GM12892 (cell line): ENCODE measurements around the gene FTO.

Experiments used
- POLR2A ChIP-seq: IDR thresholded peaks from 2 replicates; pipeline ENCODE4 v1.6.1; 2011; ENCODE audit warnings: low read depth, low read length, control low read depth
- POLR2AphosphoS5 ChIP-seq: IDR thresholded peaks from 2 replicates; pipeline ENCODE4 v1.6.1; 2011; ENCODE audit warnings: low read depth, low read length, control low read depth

DNA sequence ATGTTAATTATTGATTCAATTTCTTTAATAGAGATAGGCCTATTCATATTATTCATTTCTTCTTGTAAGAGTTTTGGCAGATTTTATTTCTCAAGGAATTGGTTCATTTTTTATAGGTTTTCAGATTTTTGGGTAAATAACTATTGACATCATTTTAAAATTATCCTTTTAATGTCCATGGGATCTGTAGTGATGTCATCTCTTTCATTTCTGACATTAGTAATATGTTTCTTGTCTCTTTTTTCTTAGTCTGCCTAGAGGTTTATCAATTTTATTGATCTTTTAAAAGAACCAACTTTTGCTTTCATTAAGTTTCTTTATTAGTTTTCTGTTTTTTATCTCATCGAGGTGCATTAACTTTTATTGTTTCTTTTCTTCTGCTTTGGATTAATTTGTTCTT lies 162.6 kb downstream of the FTO start:
- TF ChIP-seq POLR2AphosphoS5, result no peak
- no peak for TF ChIP-seq POLR2A
